ENCODE data around the gene MCF2L.

The MCF2L gene

DNA sequence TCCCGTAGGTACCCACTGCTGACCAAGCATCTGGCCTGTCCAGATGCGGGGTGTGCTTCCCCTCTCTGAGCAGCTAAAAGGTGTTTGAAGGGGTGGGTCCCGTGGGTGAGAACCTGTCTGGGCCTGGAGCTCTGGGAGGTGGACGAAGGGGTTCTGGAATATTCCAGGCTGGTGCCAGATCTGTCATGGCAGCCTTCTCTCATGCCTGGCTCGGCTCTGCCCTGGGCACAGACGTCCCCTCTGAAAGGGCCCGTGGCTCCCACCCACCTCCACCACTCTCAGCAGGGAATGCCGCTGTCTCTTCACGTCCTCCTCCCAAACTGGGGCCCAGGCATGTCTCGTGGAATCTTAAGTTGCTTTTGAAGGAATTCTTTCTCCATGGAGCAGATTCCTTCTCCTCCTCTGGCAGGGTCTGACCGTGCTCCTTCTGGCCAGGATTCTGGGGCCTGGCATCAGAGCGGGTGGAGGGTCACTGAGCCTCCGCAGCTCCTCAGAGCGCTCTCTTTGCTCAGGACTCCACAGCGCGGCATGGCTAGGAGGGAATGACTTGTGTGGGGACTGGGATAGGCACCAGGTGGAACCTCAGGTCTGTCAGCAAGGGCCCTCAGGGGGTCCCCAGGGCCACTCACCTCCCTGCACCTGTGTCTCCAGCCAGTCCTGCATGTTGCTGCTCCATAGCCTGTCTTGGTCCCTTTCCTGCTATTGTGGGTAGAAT is 5.9 kb upstream of the MCF2L start:
- DNase-seq (ENCODE audit: low spot score): no peak

GRCh38 chr13:112963641-112964040 is 5.4 kb upstream of the MCF2L start:
- no peak for DNase-seq (ENCODE audit: low spot score)

DNA sequence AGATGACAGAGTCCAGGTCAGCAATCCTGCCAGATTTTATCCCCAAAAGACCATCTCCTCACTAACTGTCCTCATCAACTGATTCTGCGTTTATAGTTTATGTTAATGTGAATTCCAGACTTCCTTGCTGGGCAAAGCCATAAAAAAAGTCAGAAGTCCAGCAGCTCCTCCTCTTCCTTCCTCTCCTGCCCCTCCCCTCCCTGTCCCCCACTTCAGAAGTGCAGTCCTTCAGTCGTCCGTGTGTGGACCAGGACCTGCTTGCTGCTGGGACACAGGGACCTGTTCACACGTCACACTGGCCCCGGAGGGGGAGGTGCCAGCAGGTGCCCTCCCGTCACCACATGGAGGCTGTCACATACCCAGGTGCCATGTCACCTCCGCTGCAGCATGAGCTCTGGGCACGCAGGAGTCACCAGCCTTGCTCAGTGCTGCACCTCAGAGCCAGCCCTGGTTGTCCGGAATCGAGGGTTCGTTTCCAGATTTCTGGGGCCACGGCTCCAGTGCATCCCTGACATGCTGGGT is 4.0 kb upstream of the MCF2L start:
- DNase-seq (ENCODE audit: low spot score): no peak

GRCh38 chr13:112965573-112966115 is 3.4 kb upstream of the MCF2L start:
- no peak for DNase-seq (ENCODE audit: low spot score)

DNA sequence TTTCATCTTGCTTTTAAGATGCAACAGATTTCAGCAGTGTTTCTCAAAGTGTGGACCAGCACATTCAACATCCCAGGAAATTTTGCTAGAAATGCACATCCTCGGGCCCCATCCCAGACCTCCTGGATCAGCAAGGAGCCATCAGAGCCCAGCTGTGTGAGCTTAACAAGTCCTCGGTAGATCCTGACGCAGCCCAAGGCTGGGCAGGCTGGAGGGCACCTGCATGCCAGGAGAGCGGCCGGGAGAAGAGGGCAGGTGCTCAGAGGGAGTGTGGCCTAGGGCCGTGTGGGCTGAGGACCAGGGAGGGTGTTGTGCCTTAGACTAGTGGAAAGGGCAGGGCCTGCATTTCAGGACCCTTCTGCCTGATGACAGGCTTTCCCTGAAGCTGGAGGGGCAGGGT is 2.2 kb upstream of the MCF2L start:
- DNase-seq (ENCODE audit: low spot score): no peak

GRCh38 chr13:112967686-112968379 is 1.2 kb upstream of the MCF2L start:
- no peak for DNase-seq (ENCODE audit: low spot score)

DNA sequence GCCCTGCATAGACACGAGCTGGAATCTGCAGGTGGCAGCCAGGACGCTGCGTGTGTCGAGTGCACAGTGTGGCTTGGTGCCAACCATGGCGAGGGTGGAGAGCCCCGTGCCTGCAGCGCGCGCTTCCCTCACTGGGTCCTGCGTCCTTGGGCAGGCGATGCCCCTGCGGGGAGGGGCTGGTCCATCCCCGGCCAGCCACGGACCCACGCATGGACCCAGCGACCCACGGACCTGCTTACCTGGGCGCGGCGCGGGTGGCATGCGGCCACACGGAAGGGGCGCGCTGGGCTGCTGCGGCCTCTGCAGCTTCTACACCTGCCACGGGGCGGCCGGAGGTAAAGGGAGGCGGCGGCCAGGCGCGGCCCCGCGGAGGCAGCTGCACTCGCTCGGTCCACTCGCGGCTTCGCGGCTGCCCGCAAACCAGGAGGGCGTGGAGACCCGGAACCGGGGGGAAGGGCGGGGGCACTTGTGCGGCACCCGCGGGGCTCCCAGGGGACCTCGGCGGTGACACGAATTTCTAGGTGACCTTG is 569 bp upstream of the MCF2L start:
- no peak for DNase-seq (ENCODE audit: low spot score)

GRCh38 chr13:112969692-112970338 is 801 bp downstream of the MCF2L start:
- no peak for DNase-seq (ENCODE audit: low spot score)

GRCh38 chr13:112970552-112971287 is 1.7 kb downstream of the MCF2L start:
- no peak for DNase-seq (ENCODE audit: low spot score)

GRCh38 chr13:112971288-112971643 is 2.3 kb downstream of the MCF2L start:
- no peak for DNase-seq (ENCODE audit: low spot score)

DNA sequence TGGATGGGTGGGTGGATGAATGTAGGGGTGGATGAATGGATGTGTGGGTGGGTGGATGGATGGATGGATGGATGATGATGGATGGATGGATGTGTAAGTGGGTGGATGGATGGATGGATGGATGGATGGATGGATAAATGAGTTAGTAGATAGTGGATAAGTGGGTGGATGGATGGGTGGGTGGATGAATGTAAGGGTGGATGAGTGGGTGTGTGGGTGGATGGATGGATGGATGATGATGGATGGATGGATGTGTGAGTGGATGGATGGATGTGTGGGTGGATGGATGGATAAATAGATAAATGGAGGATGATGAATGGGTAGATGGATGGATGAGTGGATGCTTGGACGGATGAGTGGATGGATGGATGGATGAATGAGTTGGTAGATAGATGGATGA is 3.2 kb downstream of the MCF2L start:
- no peak for DNase-seq (ENCODE audit: low spot score)

DNA sequence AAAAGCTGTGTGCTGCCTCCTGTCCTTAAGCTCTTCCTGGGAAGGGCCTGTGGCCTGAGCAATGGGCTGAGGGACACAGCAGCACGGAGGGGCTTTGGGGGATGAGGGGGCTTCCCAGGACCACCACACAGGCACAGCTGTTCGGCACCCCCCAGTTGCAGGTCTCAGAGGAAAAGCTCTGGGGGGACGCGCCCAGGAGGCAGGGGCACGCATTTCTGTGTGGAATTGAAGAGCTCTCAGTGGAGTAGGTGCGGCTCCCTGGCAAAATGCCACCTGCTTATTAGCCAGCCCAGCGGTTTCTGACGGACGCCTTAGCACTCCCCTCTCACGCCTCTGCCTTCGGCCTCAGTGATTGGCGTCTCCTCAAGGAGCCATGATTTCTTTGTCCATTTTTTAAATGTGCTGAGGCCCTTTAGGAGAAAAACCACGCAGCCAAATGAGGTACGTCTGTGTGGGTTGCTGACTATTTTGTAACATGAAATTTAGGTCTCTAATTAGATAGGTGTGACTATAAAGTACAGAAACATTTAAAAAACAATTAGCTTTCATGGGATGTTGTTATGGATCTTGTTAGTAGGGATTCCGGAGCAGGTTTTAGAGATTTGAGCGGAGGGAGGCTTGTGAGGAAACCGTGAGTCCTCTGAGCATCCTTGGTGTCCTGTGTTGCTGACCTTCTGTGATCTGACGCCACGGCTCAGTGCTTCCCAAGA is 4.0 kb downstream of the MCF2L start:
- DNase-seq (ENCODE audit: low spot score): no peak

DNA sequence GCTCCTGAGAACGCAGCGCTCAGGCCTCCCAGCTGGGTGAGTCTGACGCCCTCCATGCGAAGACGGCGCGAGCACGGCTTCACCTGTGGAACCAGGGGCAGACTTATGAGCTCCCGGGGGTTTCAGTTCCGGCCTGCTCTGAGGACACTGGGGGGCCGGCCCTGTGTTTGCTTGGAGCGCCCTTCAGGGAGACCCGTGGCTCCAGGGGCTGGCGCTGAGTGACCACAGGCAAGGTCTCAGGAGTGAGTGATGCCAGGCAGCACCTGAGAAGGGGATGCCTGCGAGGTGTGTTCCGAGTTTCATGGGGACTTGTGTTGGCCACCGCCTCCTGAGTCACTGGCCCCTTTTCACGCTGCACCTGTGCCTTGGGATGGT is 4.5 kb downstream of the MCF2L start:
- no peak for DNase-seq (ENCODE audit: low spot score)

GRCh38 chr13:112974125-112974524 is 5.1 kb downstream of the MCF2L start:
- DNase-seq (ENCODE audit: low spot score): no peak

- DNase-seq (ENCODE audit: low spot score): no peak
These were observed 5.7 kb downstream of the MCF2L start for GRCh38 chr13:112974671-112975070.

- no peak for DNase-seq (ENCODE audit: low spot score)
These were observed 6.5 kb downstream of the MCF2L start for GRCh38 chr13:112975401-112975939.

GRCh38 chr13:112976526-112976925 is 7.5 kb downstream of the MCF2L start:
- no peak for DNase-seq (ENCODE audit: low spot score)

DNA sequence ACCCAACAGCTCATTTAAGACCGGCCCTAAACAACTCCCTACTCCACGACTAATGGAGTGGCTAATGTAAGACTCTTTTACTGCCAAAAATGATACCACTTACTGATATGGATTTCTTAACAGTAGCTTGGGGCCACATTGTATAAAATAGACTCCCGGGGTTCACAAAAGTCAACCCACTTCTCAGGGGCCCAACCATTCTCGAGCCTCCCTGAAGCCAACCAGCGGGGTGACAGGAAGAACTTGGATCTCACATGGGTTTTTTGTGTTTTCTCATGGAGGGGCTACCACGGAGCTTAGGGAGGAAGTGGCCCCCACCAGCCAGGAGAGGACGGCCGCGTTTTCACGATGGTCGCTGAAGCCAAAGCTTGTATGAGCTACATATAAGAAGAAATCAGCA is 8.1 kb downstream of the MCF2L start:
- DNase-seq (ENCODE audit: low spot score): no peak

GRCh38 chr13:112977525-112977924 is 8.5 kb downstream of the MCF2L start:
- no peak for DNase-seq (ENCODE audit: low spot score)

- no peak for DNase-seq (ENCODE audit: low spot score)
These were observed 9.8 kb downstream of the MCF2L start for GRCh38 chr13:112978561-112979405.
